Motor neuron (in vitro differentiated cells): ENCODE measurements around the gene OPN3. TPM values are rescaled to one million over a fixed set of nuclear protein-coding genes. Genes with fewer than 3 reads are reported as not detected.

Experiments used
- ATAC-seq, 8 experiments: fragments of 200-7000 bp; cut with Tn5 transposase; replicated peaks in 6 of 8; 2 replicates each; pipeline ENCODE4 v1.8.0; 2021; ENCODE audit warnings: mild to moderate bottlenecking in 8 of 8, moderate library complexity in 8 of 8
- H3K27ac ChIP-seq, 2 donors: fragments of 250-450 bp; sonication (Bioruptor Pico); 2 replicates each; pipeline ENCODE4 v1.9.0; 2021; ENCODE audit warnings: antibody characterized with exemption in 2 of 2, mild to moderate bottlenecking in 2 of 2, moderate library complexity in 1 of 2
- H3K4me1 ChIP-seq, 2 donors: fragments of 250-450 bp; sonication (Bioruptor Pico); replicated peaks in 1 of 2; 2 replicates each; pipeline ENCODE4 v1.6.1; 2021; ENCODE audit warnings: antibody characterized with exemption in 2 of 2, mild to moderate bottlenecking in 2 of 2, moderate library complexity in 1 of 2
- H3K4me3 ChIP-seq, 5 donors: fragments of 250-450 bp; sonication (Bioruptor Pico); 2 replicates each; pipeline ENCODE4 v1.9.0; 2021; ENCODE audit warnings: antibody characterized with exemption in 5 of 5, mild to moderate bottlenecking in 5 of 5, moderate library complexity in 4 of 5
- WGBS, 10 experiments: fragments of 450-650 bp; shearing (Covaris generic); methylation state at CpG; one replicate each; pipeline ENCODE4 v1.0.0; 2022; 5-methylcytosine and 5-hydroxymethylcytosine counted together
- in situ Hi-C, 9 experiments: fragments of 400-800 bp; cut with MboI; loops; one replicate each; pipeline ENCODE4 v1.15.0; 2021; ENCODE audit warnings: low sequenced_read_pairs in 9 of 9, low pct_unique_long_range_greater_than_20kb in 2 of 9; ENCODE audit not compliant: unreplicated experiment in 9 of 9
- total RNA-seq, 8 experiments: library from RNA; unstranded; fragments of 300-600 nt; gene quantifications; 2 replicates each; pipeline versions ENCODE4 v1.2.3 to v1.2.4, GENCODE V29; 2022

The OPN3 gene
- total RNA-seq, 8 experiments from 2014 or later, result 1.7 to 16.7 (median 7.1) TPM

DNA sequence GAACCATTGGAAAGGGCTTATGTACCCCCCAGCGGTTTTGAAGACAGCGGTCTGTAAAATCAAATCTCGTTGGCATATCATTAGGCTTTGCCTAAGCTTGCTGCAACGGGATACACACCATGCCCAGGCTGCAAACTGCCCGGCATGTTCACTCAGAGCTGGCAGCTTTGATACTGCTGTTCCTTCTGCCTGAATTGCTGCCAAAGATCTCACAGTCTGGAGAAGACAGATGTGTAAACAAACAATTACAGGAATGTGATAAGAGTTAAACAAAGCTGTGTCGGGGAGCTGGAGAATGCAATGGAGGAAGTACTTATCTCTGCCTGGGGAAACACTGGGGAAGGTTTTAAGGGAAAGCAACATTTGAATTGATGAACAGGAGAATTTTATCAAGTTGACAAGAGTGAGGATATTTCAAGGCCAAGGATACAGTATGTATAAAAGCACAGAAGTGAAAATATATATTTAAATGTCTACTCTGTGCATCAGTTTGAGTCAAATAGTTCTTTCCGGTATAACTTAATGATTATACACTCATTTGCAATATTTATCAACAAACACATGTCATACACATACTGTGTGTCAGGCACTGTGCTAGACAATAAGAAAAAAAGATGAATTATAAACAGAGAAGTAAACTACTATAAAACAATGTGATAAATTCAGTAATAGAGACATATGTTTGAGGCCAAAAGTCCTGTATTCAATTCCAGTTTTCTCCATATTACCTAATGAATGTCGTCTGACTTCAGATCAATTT, 29.9 kb downstream of the OPN3 start:
- in situ Hi-C loops, result loop anchor here in 2 of 9 experiments (10.0 kb wide), 2 partner anchors 215 to 225 kb away; no protein-coding TSS in a partner anchor
- H3K4me3 ChIP-seq, result no peak overlapping the region
- H3K4me1 ChIP-seq, result no peaks in the 10 kb centered on the region
- no peak overlapping the region for H3K27ac ChIP-seq
- WGBS, 10 experiments, result 40 to 94% (median 81%) methylated on average over 1 to 8 of the region's 8 CpGs; no CpG with 5 or more reads in 1 of the 10 experiments
- ATAC-seq, result peak in 2 of 8 experiments; percentile 14 to 35

- in situ Hi-C loops, result no loop called here
- peak in 7 of 8 experiments; percentile 15 to 85 (median 60) for ATAC-seq
- Histone ChIP-seq H3K4me3 (no peak overlapping the region), H3K4me1 (no peaks in the 10 kb centered on the region), H3K27ac (no peak overlapping the region)
- 0 to 87% (median 32%) methylated on average over 1 to 3 of the region's 3 CpGs; no CpG with 5 or more reads in 1 of the 10 experiments for WGBS, 10 experiments
Measured at GRCh38 chr1:241608379-241609033, 31.7 kb downstream of the OPN3 start.

GRCh38 chr1:241607497-241607896, 32.7 kb downstream of the OPN3 start:
- H3K4me3 ChIP-seq, result no peak overlapping the region
- H3K4me1 ChIP-seq, result no peaks in the 10 kb centered on the region
- no peak overlapping the region for H3K27ac ChIP-seq
- no peak for ATAC-seq
- in situ Hi-C loops, result no loop called here

DNA sequence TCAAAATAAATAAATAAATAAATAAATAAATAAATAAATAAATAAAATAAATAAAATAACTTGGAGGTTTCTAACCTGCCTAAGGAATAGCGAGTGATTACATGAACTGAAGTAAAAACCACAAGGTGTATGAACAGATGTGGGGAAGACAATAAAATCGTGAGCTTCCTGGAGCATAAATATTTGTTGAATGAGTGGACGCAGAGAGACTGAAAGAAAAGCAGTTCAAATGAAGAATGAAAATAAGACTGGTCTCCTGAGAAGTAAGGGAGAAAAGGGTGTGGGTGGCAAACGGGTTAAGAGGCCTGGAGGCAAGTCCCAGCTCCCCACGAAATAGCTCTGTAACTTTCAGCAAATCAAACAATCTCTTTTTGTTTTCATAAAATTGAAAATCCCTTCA, 33.6 kb downstream of the OPN3 start:
- no peaks in the 10 kb centered on the region for H3K4me1 ChIP-seq
- WGBS, 10 experiments, result 47 to 100% (median 87%) methylated on average over 1 to 5 of the region's 5 CpGs
- H3K4me3 ChIP-seq, result no peak overlapping the region
- in situ Hi-C loops, result no loop called here
- no peak for ATAC-seq
- H3K27ac ChIP-seq, result no peak overlapping the region

- WGBS, 10 experiments, result 59 to 94% (median 84%) methylated on average over 2 to 9 of the region's 9 CpGs
- Histone ChIP-seq H3K4me3 (no peak overlapping the region), H3K4me1 (no peaks in the 10 kb centered on the region), H3K27ac (no peak overlapping the region)
- in situ Hi-C loops, result no loop called here
- ATAC-seq, result peak in 1 of 8 experiments; percentile 31
Measured at GRCh38 chr1:241605146-241605805, 34.9 kb downstream of the OPN3 start.

DNA sequence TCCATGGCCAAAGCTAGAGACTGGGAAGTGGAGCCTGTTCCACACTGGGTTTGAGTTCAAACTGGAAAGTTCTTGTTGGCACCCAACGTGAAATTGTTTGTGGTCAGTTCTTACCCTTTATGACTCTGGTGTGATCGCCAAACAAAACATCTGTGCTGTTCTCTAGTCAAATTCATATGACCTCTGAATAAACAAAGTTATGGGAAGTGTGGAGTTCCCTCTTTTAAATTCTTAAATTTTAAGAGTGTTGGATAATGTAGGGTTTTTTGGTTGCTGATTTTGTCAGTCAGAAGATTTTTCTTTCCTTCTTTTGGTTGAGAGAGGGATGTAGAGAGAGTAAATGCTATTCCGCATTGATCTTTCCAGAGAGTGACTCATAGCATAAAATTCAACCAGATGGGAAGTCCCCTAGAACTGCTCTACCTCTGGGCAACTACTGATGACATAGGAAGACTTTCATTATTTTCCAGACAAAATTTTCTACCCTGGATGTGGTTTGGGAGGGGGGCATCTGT, 36.4 kb downstream of the OPN3 start:
- Histone ChIP-seq H3K4me1 (no peaks in the 10 kb centered on the region), H3K4me3 (no peak overlapping the region), H3K27ac (no peak overlapping the region)
- 38 to 100% (median 94%) methylated on average over 1 to 3 of the region's 3 CpGs for WGBS, 10 experiments
- in situ Hi-C loops, result no loop called here
- peak in 2 of 8 experiments; percentile 72 to 96 for ATAC-seq

DNA sequence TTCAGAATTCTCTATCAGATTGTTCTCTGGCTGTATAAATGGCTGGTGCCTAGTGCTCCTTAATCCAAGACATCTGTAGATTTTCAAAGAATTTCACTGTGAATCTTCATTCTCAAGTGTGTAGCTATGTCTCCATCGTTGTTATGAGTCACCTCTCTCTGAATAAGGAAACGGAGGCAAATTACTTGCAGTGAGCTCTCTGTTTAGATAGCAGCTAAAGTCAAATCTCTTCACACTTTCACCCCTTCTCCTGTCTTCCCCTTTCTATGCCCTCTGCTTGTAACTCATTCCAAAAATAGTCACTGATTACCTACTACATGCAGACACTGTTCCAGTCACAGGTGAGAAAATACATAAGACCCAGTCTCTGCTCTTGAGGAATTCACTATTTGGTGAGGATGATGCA, 39.7 kb downstream of the OPN3 start:
- in situ Hi-C loops, result no loop called here
- Histone ChIP-seq H3K4me3 (no peak overlapping the region), H3K27ac (no peak overlapping the region), H3K4me1 (no peaks in the 10 kb centered on the region)
- 0 to 91% (median 82%) methylated on average over 2 of the region's 2 CpGs; no CpG with 5 or more reads in 1 of the 10 experiments for WGBS, 10 experiments
- peak in 2 of 8 experiments; percentile 33 to 40 for ATAC-seq

DNA sequence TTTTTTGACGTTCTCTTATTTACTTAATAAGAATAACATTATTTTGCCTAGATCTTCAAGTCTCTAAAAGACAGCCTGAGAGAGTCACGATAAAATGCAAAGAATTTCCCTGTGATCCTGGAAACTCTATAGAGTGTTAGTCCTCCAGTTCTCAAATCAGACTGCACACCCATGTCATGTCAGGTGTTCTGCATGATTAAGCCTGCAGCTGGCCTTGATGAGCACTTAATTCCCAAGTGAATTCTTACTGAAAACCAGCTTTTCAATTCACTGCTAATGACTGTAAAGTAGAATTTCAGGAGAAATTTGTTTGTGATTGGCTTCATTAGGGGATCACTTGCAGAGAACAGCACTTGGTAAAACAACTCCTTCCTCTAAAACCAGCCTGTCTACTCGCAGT, 41.9 kb downstream of the OPN3 start:
- in situ Hi-C loops, result no loop called here

DNA sequence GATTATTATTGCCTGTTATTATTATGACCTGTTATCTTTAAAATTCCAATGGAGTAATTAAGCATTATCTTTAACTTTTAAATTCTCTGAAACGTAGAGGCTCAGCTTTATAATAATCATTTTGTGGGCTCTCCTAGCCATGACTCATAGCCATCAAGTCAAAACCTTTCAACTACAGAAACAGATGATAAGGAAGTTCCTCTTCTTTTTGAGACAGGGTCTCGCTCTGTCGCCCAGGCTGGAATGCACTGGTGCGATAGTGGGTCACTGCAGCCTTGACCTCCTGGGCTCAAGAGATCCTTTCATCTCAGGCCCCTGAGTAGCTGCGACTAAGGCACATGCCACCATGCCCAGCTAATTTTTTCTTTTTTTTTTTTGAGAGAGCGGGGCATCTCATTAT, 43.5 kb downstream of the OPN3 start:
- in situ Hi-C loops, result no loop called here
- 67 to 100% (median 92%) methylated on average over 1 to 6 of the region's 6 CpGs for WGBS, 10 experiments
- Histone ChIP-seq H3K27ac (no peak overlapping the region), H3K4me1 (no peaks in the 10 kb centered on the region), H3K4me3 (no peak overlapping the region)
- no peak for ATAC-seq

More for the DNA sequence above, 41.9 kb downstream of the OPN3 start:
- WGBS, 10 experiments, result 29 to 100% (median 83%) methylated on average over 1 to 3 of the region's 3 CpGs; no CpG with 5 or more reads in 1 of the 10 experiments
- no peak overlapping the region for H3K27ac ChIP-seq
- H3K4me3 ChIP-seq, result no peak overlapping the region
- H3K4me1 ChIP-seq, result no peaks in the 10 kb centered on the region
- no peak for ATAC-seq

DNA sequence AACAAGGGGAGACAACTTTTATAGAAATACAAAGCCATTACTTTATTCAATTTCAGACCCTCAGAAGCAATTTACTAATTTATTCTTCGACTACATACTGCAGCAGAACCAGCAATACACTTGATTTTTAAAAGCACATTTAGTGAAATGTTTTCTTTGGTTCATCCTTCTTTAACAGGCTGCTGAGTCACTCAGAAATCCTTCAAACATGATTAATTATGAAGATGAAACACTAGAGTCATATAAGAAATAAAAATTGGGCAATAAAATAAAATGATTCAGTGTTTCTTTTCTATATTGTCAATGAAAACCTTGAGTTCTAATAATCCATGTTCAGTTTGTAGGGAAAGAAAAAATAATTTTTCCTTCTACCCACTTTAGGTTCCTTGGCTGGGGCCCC, 47.0 kb downstream of the OPN3 start:
- Histone ChIP-seq H3K27ac (no peak overlapping the region), H3K4me1 (no peaks in the 10 kb centered on the region), H3K4me3 (no peak overlapping the region)
- ATAC-seq, result no peak
- WGBS, 10 experiments, result 43 to 100% (median 100%) methylated on average over 1 of the region's 1 CpG; no CpG with 5 or more reads in 2 of the 10 experiments
- in situ Hi-C loops, result no loop called here

- peak in 5 of 8 experiments; percentile 60 to 76 (median 70) for ATAC-seq
- Histone ChIP-seq H3K4me3 (no peak overlapping the region), H3K27ac (no peak overlapping the region), H3K4me1 (no peaks in the 10 kb centered on the region)
- WGBS, 10 experiments, result 41 to 97% (median 93%) methylated on average over 2 to 3 of the region's 3 CpGs; no CpG with 5 or more reads in 1 of the 10 experiments
- in situ Hi-C loops, result no loop called here
Measured at GRCh38 chr1:241592273-241592958, 47.8 kb downstream of the OPN3 start.

GRCh38 chr1:241591736-241592135, 48.4 kb downstream of the OPN3 start:
- ATAC-seq, result no peak
- H3K27ac ChIP-seq, result no peak overlapping the region

More at GRCh38 chr1:241591736-241592135, 48.4 kb downstream of the OPN3 start:
- in situ Hi-C loops, result no loop called here
- Histone ChIP-seq H3K4me3 (no peak overlapping the region), H3K4me1 (no peaks in the 10 kb centered on the region)
- WGBS, 10 experiments, result 76 to 100% (median 94%) methylated on average over 2 to 5 of the region's 5 CpGs; no CpG with 5 or more reads in 1 of the 10 experiments
